CD8-positive, alpha-beta memory T cell (primary cell): ENCODE results near the gene HDAC3. TPM values are rescaled to one million over a fixed set of nuclear protein-coding genes. Genes with fewer than 3 reads are reported as not detected.

Source experiments
- CTCF ChIA-PET: fragments of 350-600 bp; sonication (Branson Sonifier 250); formaldehyde crosslinking; loops from one replicate; lab custom pipeline; 2021; ENCODE audit warnings: antibody characterized with exemption; lab: Charles Lee
- POLR2A ChIA-PET: fragments of 350-600 bp; sonication (Branson Sonifier 250); formaldehyde crosslinking; loops from one replicate; lab custom pipeline; 2021; ENCODE audit warnings: antibody characterized with exemption; lab: Charles Lee
- DNase-seq, 5 donors: peaks; one replicate each; pipeline versions ENCODE4 v3.0.0 to v3.0.0-alpha.2; 2020 to 2022; ENCODE audit warnings: mixed read lengths in 1 of 5
- H3K27ac ChIP-seq: one replicate; pipeline ENCODE4 v1.7.0; 2013; ENCODE audit warnings: low read depth, mild to moderate bottlenecking, low read length, moderate library complexity
- H3K27me3 ChIP-seq: 2 replicates; pipeline ENCODE4 v1.7.0; 2013; ENCODE audit warnings: low read length, mild to moderate bottlenecking; ENCODE audit not compliant: insufficient read depth, poor library complexity, severe bottlenecking
- H3K36me3 ChIP-seq: 2 replicates; pipeline ENCODE4 v1.7.0; 2013; ENCODE audit warnings: mild to moderate bottlenecking, low read length, moderate library complexity; ENCODE audit not compliant: insufficient read depth
- H3K4me1 ChIP-seq: 2 replicates; pipeline ENCODE4 v1.7.0; 2013; ENCODE audit warnings: mild to moderate bottlenecking, low read length, moderate library complexity; ENCODE audit not compliant: insufficient read depth
- H3K4me3 ChIP-seq: 2 replicates; pipeline ENCODE4 v1.7.0; 2013; ENCODE audit warnings: mild to moderate bottlenecking, low read length
- H3K9me3 ChIP-seq: 2 replicates; pipeline ENCODE4 v1.7.0; 2013; ENCODE audit warnings: mild to moderate bottlenecking, low read length
- H3K27ac Mint-ChIP-seq, 8 donors: one replicate each; pipeline ENCODE4 v1.8.0; 2020 to 2021; ENCODE audit warnings: mixed read lengths in 8 of 8, mild to moderate bottlenecking in 6 of 8, inconsistent platforms in 3 of 8, moderate library complexity in 3 of 8
- H3K27me3 Mint-ChIP-seq, 2 donors: one replicate each; pipeline ENCODE4 v1.8.0; 2020 to 2021; ENCODE audit warnings: mixed read lengths in 2 of 2, mild to moderate bottlenecking in 1 of 2, moderate library complexity in 1 of 2
- H3K36me3 Mint-ChIP-seq, 3 donors: one replicate each; pipeline ENCODE4 v1.8.0; 2020 to 2021; ENCODE audit warnings: mixed read lengths in 3 of 3, inconsistent platforms in 1 of 3, mild to moderate bottlenecking in 1 of 3
- H3K4me1 Mint-ChIP-seq, 3 donors: one replicate each; pipeline ENCODE4 v1.8.0; 2020 to 2021; ENCODE audit warnings: mixed read lengths in 3 of 3, inconsistent platforms in 1 of 3, mild to moderate bottlenecking in 1 of 3
- H3K4me3 Mint-ChIP-seq, 7 donors: one replicate each; pipeline ENCODE4 v1.8.0; 2020 to 2021; ENCODE audit warnings: mixed read lengths in 7 of 7, mild to moderate bottlenecking in 6 of 7, moderate library complexity in 4 of 7, inconsistent platforms in 2 of 7
- H3K9me3 Mint-ChIP-seq, 5 donors: one replicate each; pipeline ENCODE4 v1.8.0; 2020 to 2022; ENCODE audit warnings: mixed read lengths in 5 of 5, mild to moderate bottlenecking in 3 of 5, moderate library complexity in 2 of 5, inconsistent platforms in 1 of 5
- polyA plus RNA-seq: library from polyadenylated mRNA; unstranded; fragments of 300-500 nt; fragmentation: Illumina TruSeq; gene quantifications from one replicate; pipeline ENCODE4 v1.2.3, GENCODE V29; 2021
- total RNA-seq, 2 experiments: library from RNA; stranded (reverse); gene quantifications; one replicate each; pipeline ENCODE4 v1.2.3, GENCODE V29; 2021

The HDAC3 gene
- total RNA-seq (10 to 100 TPM; 74.8 to 78.6 TPM), polyA plus RNA-seq (92.8 TPM)

DNA sequence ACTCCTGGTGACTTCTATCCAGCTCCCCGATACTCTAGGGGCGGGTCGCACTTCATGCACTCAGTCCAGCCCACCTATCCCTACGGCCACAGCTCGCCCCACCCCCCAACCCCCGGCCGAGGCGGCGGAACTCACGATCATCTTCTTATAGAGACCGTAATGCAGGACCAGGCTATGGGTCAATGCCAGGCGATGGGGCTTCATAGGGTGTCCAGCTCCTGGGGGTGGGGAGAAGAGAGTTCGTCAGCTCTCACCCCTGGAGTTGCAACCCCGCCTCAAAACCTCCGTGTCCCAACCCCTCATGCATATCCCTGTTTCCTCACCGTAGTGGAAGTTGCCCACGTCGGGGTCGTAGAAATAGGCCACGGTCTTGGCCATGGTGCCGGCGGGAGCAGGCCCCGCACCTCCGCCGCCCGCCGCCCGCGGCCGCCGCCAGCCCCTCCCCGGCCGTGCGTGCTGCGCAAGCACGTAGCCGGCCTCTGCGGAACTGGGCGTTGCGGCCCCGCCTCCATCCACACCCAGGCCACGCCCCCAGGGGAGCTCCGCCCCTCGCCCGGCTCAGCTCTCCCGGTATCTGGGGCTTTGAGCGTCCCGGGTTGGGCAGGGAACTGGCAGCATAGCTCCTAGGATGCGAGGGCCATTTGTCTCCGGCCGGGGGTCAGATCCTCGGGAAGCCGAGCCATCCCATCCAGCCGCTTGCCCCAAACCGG lies at the start of gene HDAC3, which contains the start of gene RELL2:
Gene HDAC3, minus strand, starts transcription at position 437 of the 710 bp plus-strand sequence. Its CDS starts 59 bp downstream, at position 378.
Gene RELL2, plus strand, starts transcription at position 585 of the 710 bp plus-strand sequence. CDS start 1,229 bp downstream, outside the sequence.
- Histone ChIP-seq H3K4me3 (peak within 1 kb of the TSS; percentile 97), H3K36me3 (peaks cover 7% of the 10 kb centered on the region), H3K27ac (peak within 1 kb of the TSS; percentile 85), H3K9me3 (no peaks in the 10 kb centered on the region), H3K4me1 (peaks cover 35% of the 10 kb centered on the region), H3K27me3 (no peaks in the 10 kb centered on the region)
- ChIA-PET CTCF (interaction anchor here (0.5 to 8.3 kb wide), 15 partner anchors 8 to 316 kb away, joined by 3 to 119 read pairs (median 9); partner anchors contain the start of genes DIAPH1, FCHSD1 and TAF7), POLR2A (interaction anchor here (0.6 to 3.6 kb wide), 9 partner anchors 13 to 333 kb away, joined by 3 to 46 read pairs (median 8); partner anchors contain the start of genes DIAPH1, FCHSD1, RNF14 and TAF7)
- Mint-ChIP-seq H3K4me1 (peaks cover 32 to 55% (median 50%) of the 10 kb centered on the region in 3 donors), H3K36me3 (peaks cover 0 to 46% (median 5%) of the 10 kb centered on the region in 3 donors), H3K27me3 (peaks cover 0 to 1% of the 10 kb centered on the region in 2 donors), H3K9me3 (no peaks in the 10 kb centered on the region), H3K27ac (peak within 1 kb of the TSS; percentile 90 to 98 (median 93)), H3K4me3 (peak within 1 kb of the TSS; percentile 92 to 96 (median 94))
- DNase-seq, result peak; percentile 89 to 94 (median 91)

GRCh38 chr5:141685591-141685990 lies 48.9 kb upstream of the HDAC3 start:
- no peak overlapping the region for H3K4me3 ChIP-seq
- no peak for DNase-seq
- ChIA-PET POLR2A (no interaction called here), CTCF (interaction anchor here (1.0 to 7.1 kb wide), 3 partner anchors 8 to 284 kb away, joined by 3 to 61 read pairs (median 36); partner anchors contain the start of genes PCDH1 and RNF14)
- H3K27ac Mint-ChIP-seq, result peak overlapping the region in 3 of 8 donors; percentile 43 to 64 (median 54)
- H3K4me1 ChIP-seq, result peaks cover 27% of the 10 kb centered on the region
- no peaks in the 10 kb centered on the region for H3K9me3 ChIP-seq
- H3K27me3 Mint-ChIP-seq, result peaks cover 1 to 3% of the 10 kb centered on the region in 2 donors
- no peak overlapping the region for H3K4me3 Mint-ChIP-seq
- H3K9me3 Mint-ChIP-seq, result no peaks in the 10 kb centered on the region
- no peaks in the 10 kb centered on the region for H3K27me3 ChIP-seq
- no peak overlapping the region for H3K27ac ChIP-seq
- H3K4me1 Mint-ChIP-seq, result peaks cover 24 to 38% (median 25%) of the 10 kb centered on the region in 3 donors
- H3K36me3 ChIP-seq, result no peaks in the 10 kb centered on the region
- H3K36me3 Mint-ChIP-seq, result no peaks in the 10 kb centered on the region

DNA sequence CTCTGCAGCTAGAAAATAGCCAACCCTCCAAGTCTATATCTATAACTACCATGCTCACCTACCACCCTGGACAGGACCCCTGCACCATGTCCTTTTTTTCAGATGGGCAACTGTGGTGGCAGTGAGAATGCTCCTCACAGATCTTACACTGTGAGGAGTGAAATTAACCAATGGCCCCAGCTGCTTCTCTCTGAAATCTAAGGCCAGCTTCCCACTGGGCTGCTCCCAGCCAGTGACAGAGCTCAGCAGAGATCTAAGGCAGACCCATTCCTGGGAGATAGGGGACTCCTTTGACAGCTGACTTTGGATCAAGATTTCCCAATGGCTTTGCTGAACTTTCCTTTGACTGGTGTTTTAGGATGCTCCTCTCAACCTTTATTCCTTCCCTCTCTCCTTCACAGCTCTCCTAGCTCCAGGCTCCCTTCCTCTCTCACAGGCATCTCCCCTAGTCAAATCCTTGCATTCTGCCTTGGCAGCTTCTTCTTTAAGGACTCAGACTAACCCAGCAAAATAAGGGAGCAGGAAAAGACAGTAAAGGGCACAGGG lies 47.0 kb upstream of the HDAC3 start:
- H3K27ac Mint-ChIP-seq, result peak overlapping the region in 6 of 8 donors; percentile 24 to 87 (median 54)
- no peak overlapping the region for H3K27ac ChIP-seq
- H3K4me1 ChIP-seq, result peaks cover 27% of the 10 kb centered on the region
- ChIA-PET CTCF (interaction anchor here (0.6 to 7.1 kb wide), 17 partner anchors 10 to 1009 kb away, joined by 3 to 61 read pairs (median 4); partner anchors contain the start of genes DELE1, FCHSD1, PCDH1 and RNF14), POLR2A (interaction anchor here (0.6 to 1.9 kb wide), 6 partner anchors 9 to 334 kb away, joined by 3 to 17 read pairs (median 6); partner anchors contain the start of genes FCHSD1, HDAC3, PCDH1 and RELL2)
- peaks cover 0 to 1% (median 0%) of the 10 kb centered on the region in 3 donors for H3K36me3 Mint-ChIP-seq
- no peaks in the 10 kb centered on the region for H3K9me3 Mint-ChIP-seq
- peaks cover 0 to 4% of the 10 kb centered on the region in 2 donors for H3K27me3 Mint-ChIP-seq
- H3K4me1 Mint-ChIP-seq, result peaks cover 25 to 46% (median 27%) of the 10 kb centered on the region in 3 donors
- H3K36me3 ChIP-seq, result no peaks in the 10 kb centered on the region
- H3K4me3 Mint-ChIP-seq, result peak overlapping the region in 3 of 7 donors; percentile 80 to 88 (median 82)
- no peaks in the 10 kb centered on the region for H3K27me3 ChIP-seq
- DNase-seq, result no peak
- H3K9me3 ChIP-seq, result no peaks in the 10 kb centered on the region
- no peak overlapping the region for H3K4me3 ChIP-seq

DNA sequence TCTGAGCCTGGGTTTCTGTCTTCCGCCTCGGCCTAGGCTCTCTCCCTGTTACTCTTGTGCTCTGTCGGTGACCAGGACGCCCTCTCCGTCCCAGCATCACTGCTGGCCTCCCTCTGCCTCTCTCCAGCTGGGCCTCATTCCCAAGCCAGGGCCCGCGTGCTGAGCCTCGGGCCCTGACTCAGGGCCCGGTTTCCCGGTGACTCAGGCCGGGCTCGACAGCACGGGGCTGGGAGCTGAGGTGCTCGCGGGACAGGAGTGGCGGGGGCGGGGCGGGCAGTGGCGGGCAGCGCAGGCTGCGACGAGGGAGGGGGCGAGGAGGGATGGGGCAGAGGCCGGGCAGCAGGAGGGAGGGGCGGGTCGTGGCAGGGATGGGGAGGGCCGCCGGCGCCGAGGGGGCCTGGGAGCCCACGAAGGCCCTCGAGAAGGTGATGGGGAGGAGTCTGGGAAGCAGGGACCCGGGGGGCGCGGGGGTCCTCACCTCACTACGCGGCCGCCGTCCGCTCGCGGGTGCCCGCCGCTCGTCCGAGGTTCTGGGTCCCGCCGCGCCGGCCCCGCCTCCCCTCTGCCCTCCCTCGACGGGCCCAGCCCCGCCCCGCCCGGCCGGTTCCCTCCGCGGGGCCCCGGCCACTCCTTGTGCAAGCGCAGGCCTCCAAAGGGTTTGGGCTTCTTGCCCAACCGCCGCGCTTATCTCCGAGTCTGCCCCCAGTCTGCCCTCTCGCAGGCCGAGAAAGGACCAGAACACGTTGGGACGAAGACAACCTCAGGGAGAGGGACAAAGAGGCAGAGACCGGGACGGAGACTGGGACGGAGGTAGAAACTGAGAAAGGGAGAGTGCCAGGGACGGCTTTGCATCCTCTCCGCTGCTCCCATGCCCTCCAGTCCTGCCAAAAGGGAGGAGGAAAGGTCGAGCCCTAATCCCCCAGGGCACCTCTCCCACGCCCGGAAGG lies 45.3 kb upstream of the HDAC3 start, which contains the start of gene ARAP3:
Gene ARAP3, minus strand, starts transcription at position 536 of the 947 bp plus-strand sequence. CDS start 1,744 bp downstream, outside the sequence.
- POLR2A ChIA-PET, result interaction anchor here (0.8 to 1.9 kb wide), 2 partner anchors 11 kb away, joined by 3 to 17 read pairs; no protein-coding TSS in a partner anchor
- H3K27ac ChIP-seq, result peak within 1 kb of the TSS; percentile 38

DNA sequence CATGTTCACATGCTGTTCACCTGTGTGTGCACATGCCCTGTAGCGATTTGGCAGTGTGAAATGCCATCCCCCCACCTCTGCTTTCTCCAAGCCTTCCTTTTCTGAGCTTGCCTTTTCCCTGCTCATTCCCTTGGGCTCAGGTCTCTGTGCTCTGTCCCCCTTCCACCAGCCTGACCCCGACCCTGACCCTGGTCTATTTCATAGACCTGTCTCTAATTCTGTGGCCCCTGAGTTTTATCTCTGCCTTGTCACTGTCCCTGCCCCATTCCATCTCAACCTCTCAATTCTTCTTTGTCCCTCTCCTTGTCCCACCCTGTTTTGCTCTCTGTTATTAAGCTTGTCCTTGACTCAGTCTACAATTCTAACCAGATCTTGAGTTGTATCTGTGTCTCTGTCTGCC lies 44.6 kb upstream of the HDAC3 start:
- peaks cover 0 to 1% (median 0%) of the 10 kb centered on the region in 3 donors for H3K36me3 Mint-ChIP-seq
- ChIA-PET CTCF (interaction anchor here (0.7 to 7.1 kb wide), 5 partner anchors 12 to 288 kb away, joined by 3 to 61 read pairs (median 14); partner anchors contain the start of genes PCDH1 and RNF14), POLR2A (interaction anchor here (0.8 kb wide), 1 partner anchor 11 kb away, joined by 3 read pairs; no protein-coding TSS in a partner anchor)
- no peaks in the 10 kb centered on the region for H3K9me3 Mint-ChIP-seq
- no peak overlapping the region for H3K4me3 ChIP-seq
- H3K9me3 ChIP-seq, result no peaks in the 10 kb centered on the region
- no peak for DNase-seq
- peak overlapping the region; percentile 61 to 83 (median 69) for H3K4me3 Mint-ChIP-seq
- H3K27ac Mint-ChIP-seq, result peak overlapping the region in 6 of 8 donors; percentile 7 to 85 (median 72)
- H3K4me1 Mint-ChIP-seq, result peaks cover 25 to 46% (median 29%) of the 10 kb centered on the region in 3 donors
- peaks cover 27% of the 10 kb centered on the region for H3K4me1 ChIP-seq
- H3K36me3 ChIP-seq, result no peaks in the 10 kb centered on the region
- H3K27me3 ChIP-seq, result no peaks in the 10 kb centered on the region
- H3K27me3 Mint-ChIP-seq, result peaks cover 0 to 4% of the 10 kb centered on the region in 2 donors
- H3K27ac ChIP-seq, result peak overlapping the region; percentile 38

More for the DNA sequence above, 45.3 kb upstream of the HDAC3 start, which contains the start of gene ARAP3:
- H3K4me1 ChIP-seq, result peaks cover 27% of the 10 kb centered on the region
- Mint-ChIP-seq H3K4me1 (peaks cover 25 to 46% (median 29%) of the 10 kb centered on the region in 3 donors), H3K9me3 (no peaks in the 10 kb centered on the region), H3K27ac (peak within 1 kb of the TSS; percentile 7 to 93 (median 78)), H3K4me3 (peak within 1 kb of the TSS; percentile 65 to 91 (median 84)), H3K27me3 (peaks cover 0 to 4% of the 10 kb centered on the region in 2 donors), H3K36me3 (peaks cover 0 to 1% (median 0%) of the 10 kb centered on the region in 3 donors)
- H3K27me3 ChIP-seq, result no peaks in the 10 kb centered on the region
- no peaks in the 10 kb centered on the region for H3K36me3 ChIP-seq
- H3K9me3 ChIP-seq, result no peaks in the 10 kb centered on the region
- peak within 1 kb of the TSS; percentile 50 for H3K4me3 ChIP-seq
- CTCF ChIA-PET, result interaction anchor here (0.9 to 7.1 kb wide), 7 partner anchors 12 to 278 kb away, joined by 3 to 61 read pairs (median 14); partner anchors contain the start of gene PCDH1
- peak in 4 of 5 donors; percentile 17 to 64 (median 39) for DNase-seq

DNA sequence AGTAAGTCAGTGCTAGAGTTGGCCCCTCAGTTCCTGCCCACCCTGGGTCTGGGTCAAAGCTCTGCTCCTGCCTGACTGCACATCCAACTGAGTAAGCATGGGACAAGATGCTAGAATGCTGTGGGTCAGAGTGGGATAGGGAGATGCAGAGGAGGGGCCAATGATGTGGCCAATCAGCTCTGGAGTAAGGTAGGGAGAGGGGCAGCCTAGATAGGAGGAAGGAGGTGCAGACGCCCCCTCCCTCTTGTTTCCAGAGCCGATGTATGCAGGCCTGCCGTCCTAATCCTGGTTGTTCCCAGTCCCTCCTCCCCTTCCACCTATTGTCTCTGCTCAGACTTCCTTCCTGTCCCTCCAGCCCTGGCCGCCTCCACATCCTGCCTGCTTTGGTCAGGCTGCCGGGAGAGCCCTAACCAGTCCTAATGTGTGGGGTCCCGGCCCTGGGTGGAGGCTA lies 44.1 kb upstream of the HDAC3 start:
- Mint-ChIP-seq H3K4me3 (peak overlapping the region; percentile 7 to 83 (median 71)), H3K9me3 (no peaks in the 10 kb centered on the region), H3K27me3 (peaks cover 0 to 4% of the 10 kb centered on the region in 2 donors), H3K36me3 (peaks cover 0 to 1% (median 0%) of the 10 kb centered on the region in 3 donors), H3K27ac (peak overlapping the region in 2 of 8 donors; percentile 23 to 52), H3K4me1 (peaks cover 25 to 45% (median 29%) of the 10 kb centered on the region in 3 donors)
- DNase-seq, result no peak
- Histone ChIP-seq H3K36me3 (no peaks in the 10 kb centered on the region), H3K4me1 (peaks cover 27% of the 10 kb centered on the region), H3K9me3 (no peaks in the 10 kb centered on the region), H3K4me3 (no peak overlapping the region), H3K27me3 (no peaks in the 10 kb centered on the region), H3K27ac (peak overlapping the region; percentile 38)
- CTCF ChIA-PET, result interaction anchor here (0.7 to 7.1 kb wide), 4 partner anchors 13 to 289 kb away, joined by 3 to 61 read pairs (median 20); partner anchors contain the start of genes PCDH1 and RNF14
- POLR2A ChIA-PET, result no interaction called here
